Activated T-cell treated with anti-CD3 and anti-CD28 coated beads, Interleukin-2, amount 50 U/mL, for 1 hour (primary cell): ENCODE data around the gene POLR3B.
"Not testable (repeated sequence)": the region's sequence is repeated elsewhere in the genome, so short reads cannot be mapped to it uniquely, and the experiment has no call there.

Source experiments
- DNase-seq: peaks from one replicate; pipeline ENCODE4 v3.0.0-alpha.2; 2020

POLR3B gene

GRCh38 chr12:106357549-106358395, at the start of gene POLR3B:
POLR3B (plus strand) TSS chr12:106357748; CDS start chr12:106357880, 132 bp downstream.
- DNase-seq: peak; percentile 96

DNA sequence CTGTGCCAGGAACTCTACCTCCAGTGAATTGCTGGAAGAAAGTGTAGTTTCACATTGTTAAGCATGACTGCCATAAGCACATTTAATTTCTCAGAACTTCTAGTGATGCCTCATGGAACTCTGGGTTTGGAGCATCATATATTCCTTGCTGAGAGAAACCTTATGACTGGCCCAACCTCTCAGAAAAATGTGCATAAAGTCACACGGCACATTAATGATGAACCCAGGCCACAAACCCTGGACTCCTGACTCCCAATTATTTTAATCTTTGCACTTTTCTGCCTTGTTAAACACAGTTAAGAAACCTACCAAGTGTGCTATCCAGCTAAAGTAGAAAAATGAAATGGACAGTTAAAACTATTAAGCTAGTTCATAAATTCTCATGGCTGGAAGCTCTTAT, 49.4 kb upstream of the POLR3B start:
- no peak for DNase-seq

DNA sequence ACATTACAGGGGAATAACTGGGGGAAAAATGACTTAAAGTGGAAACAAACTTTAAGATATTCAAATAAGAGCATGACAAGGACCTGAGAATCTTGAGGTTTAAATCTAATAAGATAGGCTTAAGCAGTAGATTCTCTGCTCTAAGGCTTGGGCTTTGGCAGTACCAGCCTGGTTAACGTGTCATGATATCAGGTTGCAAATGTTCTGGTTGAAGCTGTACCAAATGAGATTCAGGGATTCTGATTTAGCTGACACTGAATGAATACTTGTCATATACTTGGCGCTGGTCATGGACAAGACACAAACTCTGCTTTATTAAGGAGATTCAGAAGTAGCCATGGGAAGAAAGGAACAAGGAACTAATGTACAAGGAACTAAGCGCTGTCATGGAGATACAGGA, 48.9 kb upstream of the POLR3B start:
- no peak for DNase-seq

DNA sequence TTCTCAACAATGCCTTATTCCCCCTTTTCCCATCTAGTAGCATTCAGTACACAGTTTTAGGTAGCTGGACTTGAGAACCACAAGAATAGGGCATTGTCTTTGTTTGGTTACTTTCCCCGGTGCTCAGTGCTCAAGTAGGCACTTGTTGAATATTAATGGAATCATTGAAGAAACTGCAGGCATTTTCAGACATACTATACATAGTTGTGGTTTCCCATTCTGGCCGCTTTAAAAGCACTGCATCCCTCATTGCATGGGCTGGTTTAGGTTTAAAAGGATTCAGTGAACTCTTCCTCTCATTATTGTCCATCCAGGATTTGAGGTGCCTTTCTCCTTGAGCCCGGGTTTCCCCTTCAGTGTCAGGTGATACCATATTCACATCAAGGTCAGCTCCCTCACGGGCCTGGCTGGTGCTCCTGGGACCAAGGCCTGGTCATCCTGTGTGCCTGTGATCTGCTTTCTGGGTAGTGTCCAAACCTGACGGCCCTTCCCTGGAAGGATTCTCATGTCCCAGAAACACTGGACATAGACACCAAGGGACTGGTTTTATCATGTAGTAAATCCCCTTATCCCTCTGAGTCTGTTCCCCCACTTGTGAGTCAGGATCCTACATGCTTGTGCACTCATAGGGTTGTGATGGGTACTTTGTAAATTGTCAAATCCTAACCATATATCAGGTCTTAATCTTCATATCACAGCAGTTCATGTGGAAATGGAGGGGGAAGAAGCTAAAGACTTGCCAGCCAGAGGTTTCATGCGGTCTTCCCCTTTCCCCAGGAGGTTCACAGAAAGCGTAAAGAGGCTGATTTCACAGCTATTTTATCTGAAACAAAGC, 47.7 kb upstream of the POLR3B start:
- DNase-seq: no peak

DNA sequence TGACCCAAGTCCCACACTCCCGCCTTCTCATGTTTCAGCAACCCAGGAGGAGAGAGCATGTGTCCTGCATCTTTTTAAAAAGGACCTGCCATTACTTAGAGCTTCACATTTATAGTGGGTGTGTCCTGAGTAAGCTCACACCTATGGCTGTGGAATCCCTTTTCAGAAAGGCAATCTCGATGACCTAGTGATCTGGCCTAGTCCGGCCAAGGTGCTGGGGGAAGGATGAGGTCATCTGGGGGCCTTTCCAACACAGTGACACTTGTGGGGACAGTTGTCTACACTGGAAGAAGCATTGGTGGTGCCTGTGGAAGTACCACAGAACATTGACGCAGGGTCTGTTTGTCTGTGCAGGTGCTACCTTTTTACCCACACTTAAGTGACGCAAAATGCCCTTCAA, 46.9 kb upstream of the POLR3B start:
- no peak for DNase-seq

GRCh38 chr12:106311139-106311538, 46.4 kb upstream of the POLR3B start:
- DNase-seq: no peak

DNA sequence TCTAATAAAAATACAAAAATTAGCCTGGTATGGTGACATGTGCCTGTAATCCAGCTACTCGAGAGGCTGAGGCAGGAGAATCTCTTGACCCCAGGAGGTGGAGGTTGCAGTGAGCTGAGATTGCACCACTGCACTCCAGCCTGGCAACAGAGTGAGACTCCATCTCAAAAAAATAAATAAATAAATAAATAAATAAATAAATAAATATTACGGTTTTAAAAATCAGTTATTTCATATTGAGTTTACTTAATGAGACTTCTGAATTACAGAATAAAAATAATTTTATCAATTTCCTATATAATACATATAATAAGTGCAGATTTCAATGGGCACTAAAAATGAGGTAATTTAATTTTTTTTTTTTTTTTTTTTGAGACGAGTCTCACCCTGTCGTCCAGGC, 44.1 kb upstream of the POLR3B start:
- not testable (repeated sequence) for DNase-seq

DNA sequence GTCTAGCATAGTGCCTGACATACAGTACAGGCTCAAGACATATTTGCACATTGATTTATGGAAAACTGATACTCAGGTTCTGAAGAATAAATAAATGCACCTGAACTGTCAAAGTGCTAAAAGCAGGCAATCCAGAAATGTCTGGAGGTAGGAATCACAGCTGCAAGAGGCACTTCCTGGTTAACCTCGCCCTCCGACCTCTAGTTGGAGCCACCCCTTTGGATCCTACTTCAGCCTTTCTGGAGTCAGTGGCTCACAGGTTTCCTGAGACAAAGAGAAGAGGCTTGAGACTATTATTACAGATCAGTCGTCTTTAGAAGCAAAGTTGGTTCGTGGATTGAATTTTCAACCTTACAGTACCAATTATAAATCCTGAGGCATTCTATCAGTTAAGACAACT, 42.0 kb upstream of the POLR3B start:
- no peak for DNase-seq

- no peak for DNase-seq
Measured at GRCh38 chr12:106317406-106318082, 40.0 kb upstream of the POLR3B start.

DNA sequence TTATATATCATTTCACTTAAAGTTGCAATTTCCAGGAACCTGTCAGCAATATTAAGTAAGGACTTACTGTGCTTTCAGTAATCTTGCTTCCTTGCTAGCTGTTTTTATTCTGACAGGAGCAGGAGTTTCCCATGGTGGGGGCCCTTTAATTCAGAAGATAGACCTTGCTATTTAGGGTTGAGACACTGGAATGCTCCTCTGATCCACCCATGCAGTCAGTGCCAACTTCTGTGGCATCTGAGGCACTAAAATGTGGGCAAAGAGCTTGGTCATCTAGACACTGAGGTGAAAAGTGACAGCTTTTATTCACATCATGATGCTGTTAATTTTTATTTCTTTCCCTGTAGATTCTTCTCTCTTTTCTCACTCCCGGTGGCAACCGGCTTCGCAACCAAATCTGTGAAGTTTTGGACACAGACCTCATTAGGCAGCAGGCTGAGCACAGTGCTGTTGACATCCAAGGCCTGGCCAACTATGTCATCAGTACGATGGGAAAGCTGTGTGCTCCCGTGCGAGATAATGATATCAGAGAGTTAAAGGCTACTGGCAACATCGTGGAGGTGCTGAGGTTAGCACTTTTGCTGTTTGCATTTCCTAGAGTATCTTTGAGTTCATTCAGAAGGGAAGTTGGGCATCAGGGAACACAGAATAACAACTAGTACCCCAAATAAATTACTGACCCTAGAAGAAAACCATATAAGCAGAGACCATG, 36.3 kb upstream of the POLR3B start:
- DNase-seq: no peak

DNA sequence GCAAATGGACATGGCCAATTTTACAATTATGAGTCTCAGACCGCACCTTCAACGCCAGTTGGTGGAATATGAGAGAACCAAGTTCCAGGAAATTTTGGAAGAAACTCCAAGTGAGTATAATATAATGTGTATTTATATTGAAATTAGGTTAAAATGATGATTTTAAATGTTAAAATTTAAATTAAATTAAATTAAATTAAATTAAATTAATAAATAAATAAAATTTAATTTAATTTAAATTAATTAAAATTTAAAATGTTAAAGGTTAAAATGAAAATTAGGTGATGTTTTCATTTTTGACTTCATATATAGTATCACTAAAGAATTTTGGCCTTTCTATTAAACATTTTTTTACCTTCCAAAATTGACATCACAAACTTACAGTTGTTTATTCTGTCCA, 34.0 kb upstream of the POLR3B start:
- no peak for DNase-seq

DNA sequence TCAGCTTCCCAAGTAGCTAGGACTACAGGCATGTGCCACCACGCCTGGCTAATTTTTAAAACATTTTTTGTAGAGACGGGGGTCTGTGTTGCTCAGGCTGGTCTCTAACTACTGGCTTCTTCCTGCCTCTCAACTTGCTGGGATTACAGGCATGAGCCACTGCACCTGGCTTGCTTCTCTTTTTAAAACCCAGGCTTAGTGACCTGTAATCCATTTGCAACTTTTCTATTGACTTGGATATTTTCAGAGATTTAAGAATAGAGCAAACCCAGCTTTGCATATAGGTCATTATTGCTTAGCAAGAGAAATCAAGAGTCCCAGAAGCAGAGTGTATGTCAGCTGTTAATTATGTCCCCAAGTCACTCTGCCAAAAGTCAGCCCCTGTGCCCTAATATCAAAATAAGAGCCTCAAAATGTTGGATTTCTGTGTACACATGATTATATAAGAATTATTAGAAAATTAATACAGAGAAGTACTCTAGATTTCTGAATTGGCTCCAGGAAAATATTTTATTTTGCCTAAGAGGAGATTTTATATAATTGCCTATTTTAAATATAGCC, 30.2 kb upstream of the POLR3B start:
- no peak for DNase-seq

- no peak for DNase-seq
Measured at GRCh38 chr12:106328735-106329134, 28.8 kb upstream of the POLR3B start.

- DNase-seq: no peak
Measured at GRCh38 chr12:106329231-106329982, 28.1 kb upstream of the POLR3B start.

DNA sequence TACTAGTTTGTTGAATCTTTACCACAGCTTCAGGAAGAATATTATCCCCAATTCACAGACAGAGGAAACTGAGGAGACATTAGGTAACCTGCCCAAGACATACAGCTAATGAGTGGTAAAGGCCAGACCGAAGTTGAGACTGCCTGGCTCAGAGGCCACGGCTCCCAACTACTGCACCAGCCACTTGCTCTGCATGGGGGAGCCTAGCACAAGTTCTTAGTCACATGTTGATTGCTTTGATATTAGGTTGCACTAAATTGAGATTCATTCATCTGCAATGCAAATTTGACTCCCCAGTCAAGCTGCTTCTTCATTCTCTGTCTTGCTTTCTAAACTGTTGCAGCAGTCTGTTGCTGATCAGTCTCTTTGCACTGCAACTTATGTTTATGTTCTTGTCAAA, 25.9 kb upstream of the POLR3B start:
- DNase-seq: no peak

GRCh38 chr12:106332536-106332935, 25.0 kb upstream of the POLR3B start:
- no peak for DNase-seq

- no peak for DNase-seq
Measured at GRCh38 chr12:106333010-106333409, 24.5 kb upstream of the POLR3B start.

DNA sequence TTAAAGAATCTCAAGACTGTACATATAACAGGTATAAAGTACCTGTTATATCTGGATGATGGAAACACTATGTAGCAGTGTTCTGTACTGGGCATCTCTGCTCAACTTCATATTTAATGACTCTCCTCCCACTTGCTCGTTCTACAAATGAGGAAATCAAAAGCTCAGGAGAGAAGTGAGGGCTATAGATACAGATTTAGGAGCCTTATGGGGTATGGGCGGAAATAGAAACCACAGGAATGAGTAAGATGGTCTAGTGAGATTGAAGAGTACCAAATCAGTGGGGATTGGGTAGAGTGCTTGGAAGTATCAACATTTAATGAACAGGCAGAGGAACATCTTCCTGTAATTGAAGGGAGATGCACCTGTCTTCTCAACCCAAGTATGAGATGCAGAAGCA, 23.8 kb upstream of the POLR3B start:
- no peak for DNase-seq

DNA sequence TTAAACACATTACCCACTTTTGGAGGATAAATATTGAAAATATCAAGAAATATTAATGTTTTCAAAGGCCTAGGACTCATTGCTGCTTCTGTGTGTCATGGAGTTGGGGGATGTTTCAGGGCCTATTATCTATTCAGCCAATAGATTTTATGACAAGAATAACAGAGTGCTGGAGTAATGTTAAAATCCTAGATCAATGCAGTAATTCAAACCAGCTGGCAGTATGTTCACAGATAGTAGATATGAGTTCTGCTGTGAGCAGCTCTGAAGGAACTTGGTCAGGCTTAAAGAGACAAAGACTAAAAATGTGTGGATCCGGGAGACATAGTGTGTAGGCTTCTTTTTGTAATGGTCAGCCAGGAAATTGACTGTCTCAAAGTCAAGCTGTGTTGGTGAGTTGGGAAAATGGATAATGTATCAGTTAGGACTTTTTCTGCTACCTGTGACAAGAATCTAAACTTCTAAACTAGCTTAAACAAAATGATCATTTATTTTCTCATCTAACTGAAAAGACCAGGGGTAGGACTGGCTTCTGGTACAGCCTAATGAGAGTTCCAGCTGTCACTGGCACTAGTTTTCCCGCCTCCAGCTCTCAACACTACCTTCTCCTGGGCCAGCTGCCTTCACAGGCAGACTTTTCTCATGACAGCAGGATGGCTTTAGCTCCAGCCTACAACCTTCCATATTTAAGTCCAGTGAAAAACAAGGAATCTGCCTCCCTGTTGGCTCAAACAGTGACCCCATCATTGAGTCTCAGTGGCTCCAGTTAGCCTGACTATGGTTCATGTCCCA, 16.3 kb upstream of the POLR3B start:
- DNase-seq: no peak

DNA sequence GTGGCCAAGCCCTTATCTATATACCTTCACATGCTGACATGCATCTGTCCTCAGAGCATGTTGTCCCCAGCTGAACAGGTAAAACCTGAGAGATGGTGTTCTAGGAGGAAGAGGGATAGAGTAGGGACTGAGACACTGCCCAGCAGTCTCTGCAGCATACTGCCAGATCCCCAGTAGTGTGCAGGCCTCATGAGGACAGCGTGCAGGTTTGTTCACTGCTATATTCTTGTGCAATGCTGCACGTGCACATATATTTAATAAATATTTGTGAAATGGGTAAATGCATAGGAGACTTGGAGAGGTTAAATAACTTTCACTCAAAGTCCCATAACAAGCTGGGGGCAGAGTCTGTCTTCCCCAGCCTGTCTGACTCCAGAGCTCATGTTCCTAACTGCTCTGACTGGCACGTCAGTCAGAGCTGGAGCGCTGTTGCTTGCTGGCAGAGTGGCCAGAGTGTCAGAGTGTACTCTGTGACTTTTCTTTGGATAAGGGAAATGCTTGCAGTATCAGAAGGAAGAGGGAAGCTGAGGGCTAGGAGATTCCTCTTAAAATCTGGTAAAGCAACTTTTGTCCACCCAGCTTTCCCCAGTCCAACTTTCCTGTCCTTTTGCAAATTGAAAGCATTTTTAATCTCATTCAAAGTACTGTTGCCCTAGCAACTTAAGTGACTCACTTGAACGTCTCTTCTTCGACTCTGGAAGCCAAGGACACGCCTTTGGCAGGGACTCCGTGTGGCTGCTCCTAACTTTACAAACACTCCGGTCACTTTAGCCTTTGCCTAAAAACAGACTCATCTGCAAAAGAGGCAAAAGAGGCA, 14.9 kb upstream of the POLR3B start:
- no peak for DNase-seq
